IMR-90 (cell line): ENCODE results near the gene MFSD6. TPM values are rescaled to one million over a fixed set of nuclear protein-coding genes. Genes with fewer than 3 reads are reported as not detected.

Experiments used
- ATAC-seq: fragments of 200-7000 bp; cut with Tn5 transposase; 2 replicates; pipeline ENCODE4 v1.9.1; 2020; ENCODE audit warnings: low read depth, mild to moderate bottlenecking, moderate library complexity
- BruUV-seq: library from RNA; stranded (reverse); fragments of 400-500 nt; replicated peaks from 2 replicates; lab custom pipeline; 2021; lab: Mats Ljungman, UMichigan
- CTCF ChIA-PET: fragments of 300-600 bp; formaldehyde crosslinking; extraction: SDS; loops from one replicate; lab custom pipeline; 2021; ENCODE audit warnings: antibody characterized with exemption; lab: Yijun Ruan, JAX
- POLR2A ChIA-PET: fragments of 300-600 bp; sonication (Branson Sonifier 250); formaldehyde crosslinking; loops from one replicate; lab custom pipeline; 2022; ENCODE audit warnings: antibody characterized with exemption; ENCODE audit not compliant: unreplicated experiment; lab: Charles Lee
- DNase-seq: peaks from one replicate; pipeline ENCODE4 v3.0.0; 2013
- H2AFZ ChIP-seq: replicated peaks from 2 replicates; pipeline ENCODE3; 2013; ENCODE audit warnings: low read length, mild to moderate bottlenecking; ENCODE audit not compliant: poor library complexity
- H2AK5ac ChIP-seq: 2 replicates; pipeline ENCODE4 v1.6.1; 2013; ENCODE audit warnings: low read depth, low read length, inconsistent platforms
- H2AK9ac ChIP-seq: replicated peaks from 2 replicates; pipeline ENCODE3; 2013; ENCODE audit warnings: mild to moderate bottlenecking, low read depth, low read length, moderate library complexity; ENCODE audit not compliant: poor library complexity
- H2BK120ac ChIP-seq: 2 replicates; pipeline ENCODE4 v1.6.1; 2013; ENCODE audit warnings: low read depth, low read length, inconsistent platforms
- H2BK15ac ChIP-seq: 3 replicates; pipeline ENCODE4 v1.6.1; 2013; ENCODE audit warnings: low read depth, low read length, inconsistent platforms
- H2BK20ac ChIP-seq: 2 replicates; pipeline ENCODE4 v1.6.1; 2013; ENCODE audit warnings: low read depth, mild to moderate bottlenecking, inconsistent platforms, low read length, moderate library complexity
- H2BK5ac ChIP-seq: 2 replicates; pipeline ENCODE4 v1.6.1; 2013; ENCODE audit warnings: mild to moderate bottlenecking, low read depth, low read length, inconsistent platforms; ENCODE audit not compliant: poor library complexity, severe bottlenecking
- H3K14ac ChIP-seq: replicated peaks from 2 replicates; pipeline ENCODE4 v1.6.1; 2013; ENCODE audit warnings: low read depth, low read length, inconsistent platforms
- H3K18ac ChIP-seq: 2 replicates; pipeline ENCODE4 v1.6.1; 2013; ENCODE audit warnings: low read depth, low read length, control low read depth
- H3K23ac ChIP-seq: 2 replicates; pipeline ENCODE4 v1.6.1; 2013; ENCODE audit warnings: low read depth, low read length, inconsistent platforms
- H3K27ac ChIP-seq: 2 replicates; pipeline ENCODE4 v1.5.1; 2013; ENCODE audit warnings: mild to moderate bottlenecking, control low read depth, low read length; ENCODE audit not compliant: insufficient read depth
- H3K27me3 ChIP-seq: 2 replicates; pipeline ENCODE4 v1.6.1; 2013; ENCODE audit warnings: low read length; ENCODE audit not compliant: control insufficient read depth, insufficient read depth
- H3K36me3 ChIP-seq: 2 replicates; pipeline ENCODE4 v1.6.1; 2013; ENCODE audit warnings: low read length, mixed read lengths; ENCODE audit not compliant: control insufficient read depth, insufficient read depth
- H3K4ac ChIP-seq: 2 replicates; pipeline ENCODE4 v1.6.1; 2013; ENCODE audit warnings: low read depth, low read length, inconsistent platforms
- H3K4me1 ChIP-seq: 2 replicates; pipeline ENCODE4 v1.6.1; 2013; ENCODE audit warnings: low read length, mixed read lengths; ENCODE audit not compliant: control insufficient read depth, insufficient read depth
- H3K4me2 ChIP-seq: 2 replicates; pipeline ENCODE4 v1.6.1; 2013; ENCODE audit warnings: low read depth, mild to moderate bottlenecking, control low read depth, low read length, moderate library complexity
- H3K4me3 ChIP-seq: 2 replicates; pipeline ENCODE4 v1.5.1; 2013; ENCODE audit warnings: low read depth, mild to moderate bottlenecking, control low read depth, low read length, moderate library complexity; ENCODE audit not compliant: insufficient read depth
- H3K56ac ChIP-seq: 2 replicates; pipeline ENCODE4 v1.6.1; 2013; ENCODE audit warnings: low read length, inconsistent platforms; ENCODE audit not compliant: insufficient read depth; ENCODE audit errors: extremely low read depth
- H3K79me1 ChIP-seq, 2 experiments: 2 replicates each; pipeline ENCODE4 v1.6.1; 2013; ENCODE audit warnings: low read length in 2 of 2, inconsistent platforms in 1 of 2, low read depth in 1 of 2
- H3K9ac ChIP-seq: 2 replicates; pipeline ENCODE4 v1.6.1; 2013; ENCODE audit warnings: low read depth, low read length, control low read depth
- H3K9me1 ChIP-seq: 2 replicates; pipeline ENCODE4 v1.6.1; 2013; ENCODE audit warnings: low read length, inconsistent platforms; ENCODE audit not compliant: insufficient read depth
- H3K9me3 ChIP-seq: 2 replicates; pipeline ENCODE4 v1.6.1; 2013; ENCODE audit warnings: low read length; ENCODE audit not compliant: control insufficient read depth, insufficient read depth
- H4K20me1 ChIP-seq: 2 replicates; pipeline ENCODE4 v1.6.1; 2013; ENCODE audit warnings: low read length, inconsistent platforms; ENCODE audit not compliant: insufficient read depth
- H4K5ac ChIP-seq: 2 replicates; pipeline ENCODE4 v1.6.1; 2013; ENCODE audit warnings: mild to moderate bottlenecking, low read depth, low read length, control low read depth
- H4K8ac ChIP-seq, 2 experiments: 2 replicates each; pipeline ENCODE4 v1.6.1; 2013; ENCODE audit warnings: low read depth in 2 of 2, low read length in 2 of 2, control low read depth in 1 of 2, inconsistent platforms in 1 of 2
- H4K91ac ChIP-seq: 2 replicates; pipeline ENCODE4 v1.6.1; 2013; ENCODE audit warnings: low read depth, low read length, inconsistent platforms; ENCODE audit not compliant: insufficient read depth
- CHD1 ChIP-seq: IDR thresholded peaks from 2 replicates; pipeline ENCODE4 v1.6.1; 2012; ENCODE audit warnings: low read depth, low read length, improper control_type of control experiment
- POLR2A ChIP-seq: IDR thresholded peaks from 2 replicates; pipeline ENCODE4 v1.6.1; 2012; ENCODE audit warnings: mild to moderate bottlenecking, low read depth, low read length
- RCOR1 ChIP-seq: IDR thresholded peaks from 2 replicates; pipeline ENCODE4 v1.6.1; 2012; ENCODE audit warnings: mild to moderate bottlenecking, low read length, improper control_type of control experiment; ENCODE audit not compliant: insufficient replicate concordance
- USF2 ChIP-seq: fragments of 150-350 bp; IDR thresholded peaks from 2 replicates; pipeline ENCODE4 v1.6.1; 2017; ENCODE audit warnings: mild to moderate bottlenecking, antibody characterized with exemption, low read length, low read depth
- dilution Hi-C: fragments of 300-500 bp; cut with HindIII; formaldehyde crosslinking; loops from one replicate; pipeline ENCODE4 v1.14.3; 2018; ENCODE audit warnings: low sequenced_read_pairs; ENCODE audit not compliant: unreplicated experiment
- in situ Hi-C: fragments of 300-500 bp; cut with MboI; formaldehyde crosslinking; loops from 3 replicates; pipeline ENCODE4 v1.14.3; 2019; ENCODE audit warnings: low sequenced_read_pairs, inconsistent platforms, mixed read lengths
- intact Hi-C: fragments of 100-400 bp; cut with micrococcal nuclease; formaldehyde crosslinking; loops from 2 replicates; pipeline ENCODE4 v1.10.0; 2022
- polyA plus RNA-seq, 3 experiments: library from polyadenylated mRNA; depleted of rRNA; stranded (reverse); fragments of >200 nt; gene quantifications; 2 replicates each; pipeline ENCODE4 v1.2.3, GENCODE V29; 2012; ENCODE audit warnings: low replicate concordance in 1 of 3
- total RNA-seq: library from RNA; depleted of rRNA; stranded (reverse); fragments of >200 nt; gene quantifications from 2 replicates; pipeline ENCODE4 v1.2.3, GENCODE V29; 2012

Gene MFSD6
- total and polyA plus RNA-seq, 2 of the 4 experiments (the other 2 are of a cell fraction), result 4.2 to 7.7 TPM

DNA sequence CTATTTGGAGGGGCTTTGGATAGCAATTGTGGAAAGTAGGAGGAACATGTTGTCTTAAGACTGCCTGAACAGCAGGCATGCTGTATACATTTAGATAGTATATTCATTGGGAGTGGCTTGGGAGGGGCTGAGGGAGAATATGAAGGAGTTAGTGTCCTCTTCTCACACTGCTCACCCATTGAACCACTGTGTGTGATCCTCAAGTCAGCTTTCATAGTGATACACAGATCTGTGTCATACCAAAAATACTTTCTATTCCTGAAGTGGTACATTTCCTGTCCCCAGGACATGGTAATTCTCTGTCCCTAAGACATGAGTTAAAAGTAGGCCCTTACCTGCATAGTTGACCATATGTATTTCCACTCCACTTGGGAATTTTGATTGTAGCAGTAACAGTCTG is 116.8 kb downstream of the MFSD6 start:
- Histone ChIP-seq H2BK120ac (no peak overlapping the region), H4K91ac (no peak overlapping the region), H3K4ac (no peak overlapping the region), H3K56ac (no peak overlapping the region), H4K20me1 (no peaks in the 10 kb centered on the region), H3K18ac (no peak overlapping the region), H3K14ac (no peak overlapping the region), H4K8ac (no peak overlapping the region), H4K5ac (no peak overlapping the region), H3K4me2 (no peak overlapping the region), H2BK20ac (no peak overlapping the region), H2AFZ (no peak overlapping the region), H2AK9ac (no peak overlapping the region), H3K36me3 (no peaks in the 10 kb centered on the region), H3K9me3 (peaks cover 5% of the 10 kb centered on the region; the same call in 1 of the 2 replicates), H3K27ac (no peak overlapping the region), H2AK5ac (no peak overlapping the region), H2BK5ac (no peak overlapping the region), H3K9me1 (peaks cover 9% of the 10 kb centered on the region), H3K4me3 (no peak overlapping the region), H3K27me3 (no peaks in the 10 kb centered on the region), H2BK15ac (no peak overlapping the region), H3K9ac (no peak overlapping the region), H3K23ac (no peak overlapping the region), H3K79me1 (no peaks in the 10 kb centered on the region), H3K4me1 (peaks cover 9% of the 10 kb centered on the region)
- ChIA-PET CTCF (no interaction called here), POLR2A (no interaction called here)
- no peak for TF ChIP-seq RCOR1
- no peak for TF ChIP-seq CHD1
- TF ChIP-seq USF2, result no peak
- no peak for TF ChIP-seq POLR2A
- intact Hi-C loops, result no loop called here
- DNase-seq, result no peak
- no TSS peak for BruUV-seq
- dilution Hi-C loops, result no loop called here
- in situ Hi-C loops, result no loop called here
- no peak for ATAC-seq
